Activated CD4-positive, alpha-beta T cell treated with anti-CD3 and anti-CD28 coated beads for 36 hours (primary cell): ENCODE data around the gene CAPN11. TPM values are rescaled to one million over a fixed set of nuclear protein-coding genes. Genes with fewer than 3 reads are reported as not detected.
"Not testable (repeated sequence)": the region's sequence is repeated elsewhere in the genome, so short reads cannot be mapped to it uniquely, and the experiment has no call there.

Experiments
- ATAC-seq: fragments of 200-7000 bp; cut with Tn5 transposase; one replicate; pipeline ENCODE4 v1.10.0; 2021; ENCODE audit warnings: mild to moderate bottlenecking, moderate library complexity
- CTCF ChIA-PET: fragments of 350-600 bp; sonication (Branson Sonifier 250); formaldehyde crosslinking; loops from one replicate; lab custom pipeline; 2021; ENCODE audit warnings: antibody characterized with exemption; lab: Charles Lee
- POLR2A ChIA-PET: fragments of 350-600 bp; sonication (Branson Sonifier 250); formaldehyde crosslinking; loops from one replicate; lab custom pipeline; 2021; ENCODE audit warnings: antibody characterized with exemption, inconsistent platforms; lab: Charles Lee
- DNase-seq: peaks from one replicate; pipeline ENCODE4 v3.0.0-alpha.2; 2020
- H3K27ac Mint-ChIP-seq: one replicate; pipeline ENCODE4 v1.8.0; 2021; ENCODE audit warnings: mixed read lengths
- H3K27me3 Mint-ChIP-seq: one replicate; pipeline ENCODE4 v1.8.0; 2021; ENCODE audit warnings: mixed read lengths
- H3K36me3 Mint-ChIP-seq: one replicate; pipeline ENCODE4 v1.8.0; 2021; ENCODE audit warnings: low read depth, mixed read lengths
- H3K4me1 Mint-ChIP-seq: one replicate; pipeline ENCODE4 v1.8.0; 2021; ENCODE audit warnings: mixed read lengths
- H3K4me3 Mint-ChIP-seq: one replicate; pipeline ENCODE4 v1.8.0; 2021; ENCODE audit warnings: mild to moderate bottlenecking, moderate library complexity, mixed read lengths
- H3K9me3 Mint-ChIP-seq: one replicate; pipeline ENCODE4 v1.8.0; 2021; ENCODE audit warnings: low read depth, mixed read lengths
- intact Hi-C, 2 experiments: fragments of 100-400 bp; cut with DNase I in 1 of 2; cut with micrococcal nuclease in 1 of 2; formaldehyde crosslinking; loops; one replicate each; pipeline versions ENCODE4 v1.14.2 to v1.15.1; 2022 to 2024; cut with DNase I, micrococcal nuclease
- total RNA-seq, 2 experiments: library from RNA; stranded (reverse); gene quantifications; one replicate each; pipeline ENCODE4 v1.2.3, GENCODE V29; 2021

Gene CAPN11
- total RNA-seq, 2 experiments from 2014 or later: 1.2 to 1.3 TPM

DNA sequence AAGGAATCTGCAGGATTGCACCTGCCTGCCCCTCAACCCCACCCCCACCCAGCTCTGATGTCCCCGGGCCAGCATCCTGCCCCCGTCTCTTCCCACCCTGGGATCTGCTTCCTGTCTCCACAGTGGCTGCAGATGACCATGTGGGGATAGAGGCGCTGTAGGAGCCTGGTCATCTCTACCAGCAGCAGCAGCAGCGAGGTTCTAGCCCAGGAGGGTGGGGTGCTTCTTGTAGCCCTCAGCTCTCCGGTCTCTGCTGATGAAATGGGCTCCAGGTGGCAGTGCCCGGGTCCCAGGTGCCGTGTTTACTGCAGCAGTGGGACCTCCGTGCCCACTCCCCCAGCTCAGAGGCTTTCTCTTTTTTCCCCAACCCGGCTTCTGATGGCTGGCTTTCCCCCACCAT lies 25.2 kb downstream of the CAPN11 start:
- DNase-seq (no peak), ATAC-seq (no peak)
- peaks cover 13% of the 10 kb centered on the region for H3K4me1 Mint-ChIP-seq
- intact Hi-C loops: no loop called here
- H3K27me3 Mint-ChIP-seq: no peaks in the 10 kb centered on the region
- H3K4me3 Mint-ChIP-seq: no peak overlapping the region
- ChIA-PET POLR2A (no interaction called here), CTCF (interaction anchor here (2.3 kb wide), 1 partner anchor 11 kb away, joined by 10 read pairs; no protein-coding TSS in a partner anchor)
- H3K36me3 Mint-ChIP-seq: no peaks in the 10 kb centered on the region
- no peaks in the 10 kb centered on the region for H3K9me3 Mint-ChIP-seq
- no peak overlapping the region for H3K27ac Mint-ChIP-seq

DNA sequence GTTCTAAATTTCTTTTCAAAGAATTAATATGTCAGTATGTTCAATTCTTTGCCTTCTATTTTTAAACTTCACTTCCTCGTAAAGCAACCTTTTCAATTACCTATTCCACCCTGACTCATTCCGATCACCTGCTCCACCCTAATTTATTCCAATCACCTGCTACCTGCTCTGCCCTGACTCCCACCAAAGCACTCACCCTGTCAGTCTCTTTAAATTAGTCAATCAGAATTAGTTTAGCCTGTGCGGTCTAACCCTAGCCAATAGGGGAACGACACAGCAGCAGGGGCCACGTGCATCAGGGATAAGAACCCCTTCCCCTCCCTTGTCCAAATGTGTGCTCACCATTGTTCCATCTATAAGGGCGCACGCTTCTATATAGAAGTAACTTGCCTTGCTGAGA lies 26.7 kb downstream of the CAPN11 start:
- CTCF ChIA-PET: interaction anchor here (0.6 to 1.3 kb wide), 5 partner anchors 9 to 521 kb away, joined by 3 to 7 read pairs (median 3); no protein-coding TSS in a partner anchor
- POLR2A ChIA-PET, H3K4me3 Mint-ChIP-seq, H3K36me3 Mint-ChIP-seq, H3K27ac Mint-ChIP-seq, H3K27me3 Mint-ChIP-seq, DNase-seq, ATAC-seq, H3K9me3 Mint-ChIP-seq, intact Hi-C loops: not testable (repeated sequence)
- H3K4me1 Mint-ChIP-seq: peaks cover 21% of the 10 kb centered on the region

DNA sequence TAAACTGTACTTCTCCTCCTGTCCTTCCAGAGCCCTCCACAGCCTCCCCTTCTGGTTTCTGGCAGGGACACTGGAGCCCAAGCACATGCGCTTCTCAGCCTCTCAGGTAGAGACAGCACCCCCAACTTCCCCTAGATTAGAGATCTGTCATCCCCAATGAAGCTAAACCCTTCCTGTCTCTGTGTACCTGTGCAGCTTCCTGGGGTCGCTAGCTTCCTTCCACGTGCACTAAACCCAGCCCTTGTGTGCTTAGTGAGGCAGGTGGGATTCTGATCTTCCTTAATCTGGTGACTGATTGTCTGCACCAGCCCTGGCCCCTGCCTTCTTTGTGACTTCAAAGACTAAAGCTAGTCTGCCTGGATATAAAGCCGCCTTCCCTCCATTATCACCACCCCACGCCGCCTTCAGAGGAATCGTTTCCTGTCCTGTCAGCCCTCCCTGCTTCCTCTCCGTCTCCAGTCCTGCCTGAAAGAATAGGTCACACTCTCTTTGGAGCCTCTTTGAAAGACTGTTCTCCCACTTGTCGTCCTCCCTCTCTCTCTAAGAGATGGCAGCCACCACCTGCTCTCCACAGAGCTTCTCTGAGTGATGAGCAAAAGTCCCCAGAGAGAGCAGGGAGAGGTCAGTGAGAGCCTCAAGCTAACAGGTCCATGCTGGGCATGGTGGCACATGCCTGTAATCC lies 27.5 kb downstream of the CAPN11 start:
- Mint-ChIP-seq H3K27me3 (no peaks in the 10 kb centered on the region), H3K4me3 (no peak overlapping the region), H3K36me3 (no peaks in the 10 kb centered on the region), H3K9me3 (no peaks in the 10 kb centered on the region), H3K27ac (peak overlapping the region; percentile 16), H3K4me1 (peaks cover 21% of the 10 kb centered on the region)
- ATAC-seq: peak; percentile 45
- peak; percentile 17 for DNase-seq
- intact Hi-C loops: no loop called here
- ChIA-PET POLR2A (interaction anchor here (0.6 kb wide), 1 partner anchor 51 kb away, joined by 3 read pairs; no protein-coding TSS in a partner anchor), CTCF (interaction anchor here (0.6 to 1.3 kb wide), 5 partner anchors 10 to 55 kb away, joined by 3 to 11 read pairs (median 6); no protein-coding TSS in a partner anchor)

DNA sequence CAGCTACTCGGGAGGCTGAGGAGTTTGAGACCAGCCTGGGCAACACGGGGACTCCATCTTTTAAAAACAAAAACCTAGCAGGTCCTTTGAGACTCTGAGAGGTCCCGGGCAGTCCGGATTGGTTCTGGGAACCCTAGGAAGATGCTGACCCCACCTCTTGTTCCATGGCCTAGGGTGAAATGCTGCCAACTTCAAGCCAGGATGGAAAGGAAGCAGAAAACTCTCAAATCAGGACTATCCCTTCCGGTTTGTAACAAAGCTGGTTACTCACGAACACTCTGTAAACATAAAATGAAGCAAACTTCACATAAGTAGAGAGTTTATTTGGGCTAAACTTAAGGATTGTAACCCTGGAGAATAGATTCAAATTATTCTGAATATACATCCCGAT lies 28.0 kb downstream of the CAPN11 start:
- Mint-ChIP-seq H3K27me3 (no peaks in the 10 kb centered on the region), H3K27ac (no peak overlapping the region), H3K4me1 (peaks cover 23% of the 10 kb centered on the region), H3K9me3 (no peaks in the 10 kb centered on the region), H3K4me3 (no peak overlapping the region), H3K36me3 (no peaks in the 10 kb centered on the region)
- DNase-seq: no peak
- no peak for ATAC-seq
- intact Hi-C loops: no loop called here
- ChIA-PET CTCF (interaction anchor here (1.2 to 1.3 kb wide), 2 partner anchors 14 to 35 kb away, joined by 7 to 11 read pairs; no protein-coding TSS in a partner anchor), POLR2A (no interaction called here)

DNA sequence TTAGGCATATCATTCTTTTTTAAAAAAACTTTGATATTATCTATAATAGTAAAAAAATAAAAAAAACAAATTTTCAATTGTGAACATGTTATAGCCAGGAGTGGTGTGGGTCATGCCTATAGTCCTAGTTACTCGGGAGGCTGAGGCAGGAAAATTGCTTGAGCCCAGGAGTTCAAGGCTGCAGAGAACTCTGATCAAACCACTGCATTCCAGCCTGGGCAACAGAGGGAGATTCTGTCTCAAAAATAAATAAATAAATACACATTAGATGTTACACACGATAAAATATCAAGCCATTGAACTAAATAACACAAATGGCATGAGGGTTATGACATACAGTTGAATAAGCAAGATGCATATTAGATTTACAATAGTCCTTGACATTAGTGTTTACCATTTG lies 30.2 kb downstream of the CAPN11 start:
- intact Hi-C loops: no loop called here
- no peak for ATAC-seq
- Mint-ChIP-seq H3K36me3 (no peaks in the 10 kb centered on the region), H3K27ac (no peak overlapping the region), H3K4me3 (no peak overlapping the region), H3K27me3 (peaks cover 5% of the 10 kb centered on the region), H3K4me1 (peaks cover 31% of the 10 kb centered on the region), H3K9me3 (no peaks in the 10 kb centered on the region)
- POLR2A ChIA-PET: no interaction called here
- CTCF ChIA-PET: interaction anchor here (1.7 kb wide), 1 partner anchor 17 kb away, joined by 7 read pairs; no protein-coding TSS in a partner anchor
- no peak for DNase-seq

DNA sequence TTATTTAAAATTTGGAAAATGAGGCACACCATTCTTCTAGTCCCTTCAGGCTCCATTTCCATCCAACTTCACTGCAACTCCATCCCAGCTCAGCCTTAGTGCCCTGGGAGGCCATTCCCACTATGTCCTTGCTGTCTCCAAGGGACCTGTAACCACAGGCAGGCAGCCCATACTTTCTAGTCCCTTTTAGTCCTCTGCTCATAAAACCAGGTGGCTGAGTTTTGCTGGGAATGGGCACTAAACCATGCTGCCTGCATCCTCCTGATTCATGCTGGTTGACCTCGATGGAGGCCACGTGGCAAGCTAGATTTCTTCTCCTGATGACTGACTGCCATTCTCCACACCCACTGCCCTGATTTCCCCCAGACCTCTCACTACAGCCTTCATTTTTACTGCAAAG lies 30.6 kb downstream of the CAPN11 start:
- ChIA-PET POLR2A (no interaction called here), CTCF (interaction anchor here (0.6 to 1.8 kb wide), 3 partner anchors 17 to 577 kb away, joined by 3 to 9 read pairs (median 7); no protein-coding TSS in a partner anchor)
- DNase-seq: no peak
- Mint-ChIP-seq H3K9me3 (no peaks in the 10 kb centered on the region), H3K4me3 (no peak overlapping the region), H3K27ac (no peak overlapping the region), H3K4me1 (peaks cover 31% of the 10 kb centered on the region), H3K36me3 (no peaks in the 10 kb centered on the region), H3K27me3 (peaks cover 5% of the 10 kb centered on the region)
- no peak for ATAC-seq
- intact Hi-C loops: no loop called here

DNA sequence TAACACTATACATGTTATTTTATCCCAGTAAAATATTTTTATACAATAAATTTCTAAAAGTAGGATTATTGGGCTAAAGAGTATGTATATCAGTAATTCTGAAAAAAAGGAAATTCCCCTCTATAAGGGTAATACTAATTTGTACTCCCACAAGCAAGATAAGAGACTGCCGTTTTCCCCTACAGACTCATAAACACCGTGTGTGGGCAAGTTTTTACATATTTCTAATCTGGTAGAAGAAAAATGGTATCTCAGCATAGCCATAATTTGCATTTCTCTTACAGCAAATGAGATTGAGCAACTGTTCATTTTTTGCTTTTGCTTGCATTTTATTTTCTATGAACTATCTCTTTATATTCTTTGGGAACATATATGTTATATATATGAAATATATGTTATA lies 32.1 kb downstream of the CAPN11 start:
- peak; percentile 87 for ATAC-seq
- ChIA-PET CTCF (interaction anchor here (1.8 kb wide), 1 partner anchor 78 kb away, joined by 9 read pairs; no protein-coding TSS in a partner anchor), POLR2A (no interaction called here)
- Mint-ChIP-seq H3K36me3 (no peaks in the 10 kb centered on the region), H3K9me3 (no peaks in the 10 kb centered on the region), H3K4me1 (peaks cover 25% of the 10 kb centered on the region), H3K4me3 (no peak overlapping the region), H3K27me3 (peaks cover 7% of the 10 kb centered on the region), H3K27ac (no peak overlapping the region)
- DNase-seq: peak; percentile 27
- intact Hi-C loops: loop anchor here in 1 of 2 experiments (1.0 kb wide), 1 partner anchor 18 kb away; no protein-coding TSS in a partner anchor

DNA sequence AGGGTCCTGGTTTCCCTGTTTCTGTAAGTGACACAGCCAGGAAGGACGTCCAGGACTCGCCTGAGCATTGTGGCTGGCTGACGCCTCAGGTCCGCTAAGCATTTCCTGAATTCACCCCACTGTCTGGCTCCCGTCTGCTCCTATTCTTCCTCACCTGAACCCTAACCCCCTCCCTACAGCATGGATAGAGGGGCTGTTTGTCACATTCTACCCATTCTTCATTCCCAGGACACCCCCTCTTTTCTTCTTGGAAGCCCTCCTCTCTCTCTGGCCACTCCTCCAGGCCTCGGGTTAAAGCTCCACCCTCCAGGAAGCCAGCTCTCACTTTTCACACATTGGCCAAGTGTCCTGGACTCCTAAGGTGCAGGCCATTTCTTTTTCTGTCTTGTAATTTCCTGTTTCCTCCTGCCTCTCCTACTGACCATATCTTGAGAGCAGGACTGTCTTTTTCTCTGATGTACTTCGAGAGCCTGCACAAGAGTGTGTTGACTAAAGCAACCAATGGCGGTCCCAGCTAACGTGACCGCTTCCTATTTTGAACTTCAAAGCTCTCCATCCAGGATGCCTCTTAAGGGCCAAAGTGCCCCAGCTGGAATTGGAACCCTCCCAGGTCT lies 33.9 kb downstream of the CAPN11 start:
- H3K36me3 Mint-ChIP-seq: no peaks in the 10 kb centered on the region
- intact Hi-C loops: no loop called here
- ChIA-PET POLR2A (no interaction called here), CTCF (interaction anchor here (1.0 kb wide), 1 partner anchor 20 kb away, joined by 6 read pairs; no protein-coding TSS in a partner anchor)
- ATAC-seq: no peak
- no peak overlapping the region for H3K27ac Mint-ChIP-seq
- H3K27me3 Mint-ChIP-seq: peaks cover 7% of the 10 kb centered on the region
- DNase-seq: no peak
- peaks cover 18% of the 10 kb centered on the region for H3K4me1 Mint-ChIP-seq
- H3K9me3 Mint-ChIP-seq: no peaks in the 10 kb centered on the region
- H3K4me3 Mint-ChIP-seq: no peak overlapping the region

DNA sequence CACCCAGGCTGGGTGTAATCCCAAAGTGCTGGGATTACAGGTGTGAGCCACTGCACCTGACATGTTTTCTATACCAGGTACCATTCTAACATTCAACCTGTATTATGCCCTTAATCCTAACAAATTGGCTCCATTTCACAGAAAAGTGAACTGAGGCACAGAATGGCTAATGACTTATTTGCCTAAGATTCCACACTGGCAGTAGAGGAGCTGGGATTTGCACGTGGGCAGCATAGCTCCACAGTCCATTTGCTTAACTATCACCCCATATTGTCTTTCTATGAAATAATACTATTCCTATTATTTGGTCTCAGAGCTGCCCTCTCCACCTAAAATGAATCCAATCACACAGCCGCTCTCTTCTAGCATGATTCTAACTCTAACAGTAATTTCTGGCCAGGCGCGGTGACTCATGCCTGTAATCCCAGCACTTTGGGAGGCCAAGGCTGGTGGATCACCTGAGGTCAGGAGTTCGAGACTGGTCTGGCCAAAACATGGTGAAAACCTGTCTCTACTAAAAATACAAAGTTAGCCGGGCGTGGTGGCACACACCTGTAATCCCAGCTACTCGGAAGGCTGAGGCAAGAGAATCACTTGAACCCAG lies 34.8 kb downstream of the CAPN11 start:
- ATAC-seq (no peak), DNase-seq (no peak)
- Mint-ChIP-seq H3K36me3 (no peaks in the 10 kb centered on the region), H3K4me1 (peaks cover 18% of the 10 kb centered on the region), H3K4me3 (no peak overlapping the region), H3K9me3 (no peaks in the 10 kb centered on the region), H3K27ac (no peak overlapping the region), H3K27me3 (peaks cover 7% of the 10 kb centered on the region)
- CTCF ChIA-PET: interaction anchor here (0.6 to 1.4 kb wide), 4 partner anchors 20 to 216 kb away, joined by 3 to 6 read pairs (median 4); no protein-coding TSS in a partner anchor
- POLR2A ChIA-PET: no interaction called here
- intact Hi-C loops: no loop called here

DNA sequence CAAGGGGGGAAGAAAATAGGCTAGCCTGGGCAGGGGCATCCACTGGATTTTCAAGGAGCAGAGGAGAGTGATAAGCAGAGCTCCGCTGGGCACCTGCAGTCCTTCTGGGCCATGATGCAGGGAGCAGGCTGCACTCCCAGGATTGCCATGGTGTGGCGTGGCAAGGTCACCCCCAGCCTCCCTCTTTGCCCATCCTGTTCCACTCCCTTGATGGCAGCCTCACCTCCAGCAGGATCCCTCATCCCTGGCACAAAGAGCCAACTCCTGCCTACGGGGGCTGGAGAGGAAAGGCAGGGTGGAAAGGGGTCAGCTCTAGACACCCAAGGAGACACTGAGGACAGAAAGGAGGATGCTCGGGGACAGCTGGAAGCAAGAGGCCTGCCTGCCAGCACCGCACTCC lies 35.7 kb downstream of the CAPN11 start:
- Mint-ChIP-seq H3K4me3 (no peak overlapping the region), H3K36me3 (no peaks in the 10 kb centered on the region), H3K4me1 (peaks cover 16% of the 10 kb centered on the region), H3K27ac (no peak overlapping the region), H3K27me3 (peaks cover 7% of the 10 kb centered on the region), H3K9me3 (no peaks in the 10 kb centered on the region)
- CTCF ChIA-PET: interaction anchor here (0.7 to 1.4 kb wide), 3 partner anchors 30 to 93 kb away, joined by 3 to 5 read pairs (median 4); no protein-coding TSS in a partner anchor
- POLR2A ChIA-PET: interaction anchor here (0.7 kb wide), 1 partner anchor 57 kb away, joined by 3 read pairs; no protein-coding TSS in a partner anchor
- intact Hi-C loops: no loop called here
- ATAC-seq (no peak), DNase-seq (no peak)

DNA sequence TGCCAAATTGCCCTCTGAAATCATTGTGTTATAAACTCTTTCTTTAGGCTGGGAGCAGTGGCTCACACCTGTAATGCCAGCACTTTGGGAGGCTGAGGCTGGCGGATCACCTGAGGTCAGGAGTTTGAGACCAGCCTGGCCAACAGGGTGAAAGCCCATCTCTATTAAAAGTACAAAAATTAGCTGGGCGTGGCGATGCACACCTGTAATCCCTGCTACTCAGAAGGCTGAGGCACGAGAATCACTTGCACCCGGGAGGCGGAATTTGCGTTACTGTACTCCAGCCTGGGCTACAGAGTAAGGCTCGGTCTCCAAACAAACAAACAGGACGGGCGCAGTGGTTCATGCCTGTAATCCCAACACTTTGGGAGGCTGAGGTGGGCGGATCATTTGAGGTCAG lies 37.7 kb downstream of the CAPN11 start:
- DNase-seq, H3K27me3 Mint-ChIP-seq, H3K4me3 Mint-ChIP-seq, H3K9me3 Mint-ChIP-seq, CTCF ChIA-PET, H3K4me1 Mint-ChIP-seq, POLR2A ChIA-PET, ATAC-seq, H3K36me3 Mint-ChIP-seq, H3K27ac Mint-ChIP-seq, intact Hi-C loops: not testable (repeated sequence)
